GM19438 (cell line): ENCODE measurements around the gene LRIT2.

Experiments used
- ATAC-seq: cut with Tn5 transposase; IDR thresholded peaks from one replicate; pipeline ENCODE4 v1.9.1; 2021; ENCODE audit warnings: low read depth; ENCODE audit not compliant: unreplicated experiment

Gene LRIT2

DNA sequence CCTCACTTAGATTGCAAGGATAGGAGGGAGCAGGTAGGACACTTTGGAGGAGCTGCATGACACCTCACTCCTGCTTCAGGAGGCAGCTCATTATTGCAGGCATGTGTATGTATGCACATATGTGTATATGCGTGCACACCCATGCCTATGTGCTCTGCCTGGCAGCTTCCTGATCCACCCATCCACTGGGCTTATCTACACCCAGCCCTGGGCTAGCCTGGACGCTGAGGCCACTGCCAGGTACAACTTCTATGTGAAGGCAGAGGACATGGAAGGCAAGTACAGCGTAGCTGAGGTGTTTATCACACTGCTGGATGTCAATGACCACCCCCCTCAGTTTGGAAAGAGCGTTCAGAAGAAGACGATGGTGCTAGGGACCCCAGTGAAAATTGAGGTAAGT, 13.3 kb downstream of the LRIT2 start:
- no peak for ATAC-seq

DNA sequence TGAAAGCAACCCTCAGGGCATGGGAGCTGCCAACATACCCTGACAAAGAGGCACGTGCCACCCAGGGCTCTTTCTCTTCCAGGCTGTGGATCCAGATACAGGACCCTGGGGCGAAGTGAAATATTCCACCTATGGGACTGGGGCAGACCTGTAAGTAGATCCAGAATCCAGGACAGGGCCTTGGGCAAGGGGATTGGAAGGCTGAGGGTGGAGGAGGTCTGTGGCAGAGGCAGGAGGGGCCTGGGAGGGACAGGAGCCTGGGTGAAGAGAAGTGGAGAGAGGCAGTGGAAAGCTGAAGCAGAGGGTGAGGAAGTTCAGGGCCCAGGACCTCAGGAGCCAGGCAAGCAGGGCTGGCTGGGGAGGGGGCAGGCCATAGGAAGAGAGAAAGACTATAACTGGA, 13.8 kb downstream of the LRIT2 start:
- no peak for ATAC-seq

DNA sequence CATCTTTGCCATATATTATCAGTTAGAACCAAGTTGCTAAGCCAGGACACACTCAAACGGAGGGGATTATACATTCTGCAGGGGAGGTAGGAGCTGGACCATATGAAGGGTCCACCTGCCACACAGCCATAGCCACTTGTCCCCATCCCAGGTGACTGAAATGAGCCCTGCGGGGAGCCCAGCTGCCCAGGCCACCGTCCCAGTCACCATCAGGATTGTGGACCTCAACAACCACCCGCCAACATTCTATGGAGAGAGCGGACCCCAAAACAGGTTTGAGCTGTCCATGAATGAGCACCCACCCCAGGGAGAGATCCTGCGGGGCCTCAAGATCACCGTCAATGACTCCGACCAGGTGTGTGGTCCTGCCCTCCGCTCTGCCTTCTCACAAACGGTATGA, 17.3 kb downstream of the LRIT2 start:
- no peak for ATAC-seq

DNA sequence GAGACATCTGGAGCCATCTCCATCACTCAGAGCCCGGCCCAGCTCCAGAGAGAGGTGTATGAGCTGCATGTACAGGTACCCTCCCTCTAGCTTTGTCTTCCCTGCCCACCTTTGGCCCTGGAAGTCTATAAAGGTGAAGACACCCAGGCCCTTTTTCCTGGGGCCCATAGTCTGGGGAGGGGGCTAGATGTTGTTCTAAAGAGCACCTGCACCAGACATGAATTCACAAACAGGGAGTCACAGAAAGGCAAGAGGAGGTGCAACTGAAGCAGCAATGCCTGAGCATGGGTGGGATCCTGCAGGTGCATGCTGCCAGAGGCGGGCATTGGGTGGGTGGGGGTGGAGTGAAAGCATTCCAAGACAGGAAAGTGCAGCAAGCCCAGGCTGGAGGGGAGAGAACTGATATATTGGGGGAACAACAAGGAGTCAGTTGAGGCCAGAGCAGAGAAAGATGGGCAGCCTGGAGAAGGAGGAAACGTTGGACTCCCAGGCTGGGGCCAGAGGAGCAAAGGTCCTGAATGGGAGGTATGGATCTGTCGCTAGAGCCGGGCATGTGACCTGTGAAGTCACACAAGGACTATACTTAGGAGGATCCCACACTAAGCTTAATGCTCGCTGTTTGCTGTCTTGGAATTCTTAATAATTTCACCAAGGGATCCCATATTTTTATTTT, 19.4 kb downstream of the LRIT2 start:
- no peak for ATAC-seq

DNA sequence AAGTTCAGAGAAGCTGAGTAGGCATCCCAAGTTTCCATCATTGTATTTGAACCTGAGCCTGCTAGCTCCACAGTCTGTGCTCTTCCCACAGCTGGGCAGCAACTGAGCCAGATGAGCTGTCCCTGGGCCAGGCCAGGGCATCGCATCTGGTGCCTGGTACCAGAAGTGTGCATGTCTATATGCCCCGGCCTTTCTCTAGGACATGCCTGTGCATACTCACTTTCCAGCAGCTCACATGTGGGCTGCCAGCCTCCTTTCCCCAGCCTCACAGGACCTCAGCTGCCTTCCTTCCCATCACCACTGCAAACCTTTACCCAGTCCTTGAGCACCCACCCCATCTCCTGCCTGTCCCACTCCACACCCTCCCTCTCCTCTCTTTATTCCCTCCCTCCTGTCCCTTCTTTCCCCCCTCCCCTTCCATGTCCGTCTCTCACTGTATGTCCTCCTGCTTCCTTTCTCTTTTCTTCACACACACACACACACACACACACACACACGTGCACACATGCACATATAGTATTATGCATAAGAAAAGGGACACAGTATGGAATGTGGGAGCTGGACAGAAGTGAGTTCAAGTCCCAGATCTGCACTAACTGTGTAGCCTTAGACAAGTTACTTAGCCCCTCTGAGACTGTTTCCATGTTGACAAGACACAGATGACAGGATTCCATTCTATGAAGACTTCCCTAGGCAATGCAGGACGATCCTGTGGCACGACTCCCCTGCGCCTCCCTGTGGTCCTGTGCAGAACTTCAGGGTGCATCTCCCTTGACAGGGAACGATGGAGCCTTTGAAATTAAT, 20.1 kb downstream of the LRIT2 start:
- peak; percentile 62 for ATAC-seq

DNA sequence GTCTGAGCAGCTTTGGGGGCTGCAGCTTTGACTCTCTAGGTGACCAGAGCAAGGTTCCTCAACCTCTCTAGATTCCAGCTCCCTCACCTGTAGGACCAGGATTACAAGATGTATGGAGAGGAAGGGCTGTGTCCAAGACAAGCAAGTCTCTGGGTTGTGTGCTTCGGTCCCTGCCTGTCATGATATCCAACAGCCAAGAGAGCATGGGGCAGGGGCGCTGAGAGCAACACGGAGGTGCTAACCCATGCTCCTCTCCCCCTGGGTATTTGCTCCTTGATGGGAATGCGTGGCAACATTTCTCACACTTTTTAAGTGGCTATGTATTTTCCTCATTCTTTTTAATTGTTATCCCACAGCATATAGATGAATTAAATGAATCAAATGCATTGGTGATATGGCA, 20.7 kb downstream of the LRIT2 start:
- ATAC-seq, result no peak

DNA sequence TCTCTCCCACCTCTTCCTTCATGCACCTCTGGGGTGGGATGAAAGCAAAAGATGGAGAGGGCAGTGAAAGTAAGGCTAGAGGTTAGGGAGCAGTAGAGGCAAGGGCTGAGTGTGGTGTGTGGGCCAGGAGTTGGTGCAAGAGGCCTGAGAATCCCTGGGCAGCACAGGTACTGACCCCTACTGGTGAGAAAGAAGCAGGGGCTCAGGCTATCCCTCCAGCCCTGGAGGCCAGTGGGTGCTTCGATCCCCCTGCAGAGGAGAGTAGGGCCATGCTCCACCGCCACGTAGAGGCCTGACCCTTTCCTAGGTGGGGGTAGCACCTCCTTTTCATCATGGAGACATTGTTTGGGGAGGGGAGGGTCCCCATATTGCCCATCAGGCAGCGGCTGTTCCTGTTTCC, 21.2 kb downstream of the LRIT2 start:
- peak; percentile 81 for ATAC-seq

DNA sequence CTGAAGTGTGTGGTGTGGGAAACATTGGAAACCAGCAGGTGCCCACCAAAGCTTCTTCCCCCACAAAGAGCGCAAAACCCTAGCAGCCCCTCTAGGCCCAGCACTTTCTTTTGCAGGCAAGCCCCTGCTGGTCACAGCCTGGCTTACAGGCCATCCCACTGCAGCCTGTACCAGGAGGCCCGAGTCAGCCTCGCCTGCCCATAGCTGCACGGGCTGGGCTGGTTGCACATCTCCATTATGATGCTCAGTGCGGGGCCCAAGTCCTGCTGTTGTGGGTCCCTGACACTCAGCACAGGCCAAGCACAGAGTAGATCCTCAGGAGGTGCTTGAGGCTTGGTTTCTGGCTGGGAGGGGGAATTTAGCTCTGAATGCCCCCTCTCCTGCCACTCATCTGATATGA, 23.0 kb downstream of the LRIT2 start:
- no peak for ATAC-seq

DNA sequence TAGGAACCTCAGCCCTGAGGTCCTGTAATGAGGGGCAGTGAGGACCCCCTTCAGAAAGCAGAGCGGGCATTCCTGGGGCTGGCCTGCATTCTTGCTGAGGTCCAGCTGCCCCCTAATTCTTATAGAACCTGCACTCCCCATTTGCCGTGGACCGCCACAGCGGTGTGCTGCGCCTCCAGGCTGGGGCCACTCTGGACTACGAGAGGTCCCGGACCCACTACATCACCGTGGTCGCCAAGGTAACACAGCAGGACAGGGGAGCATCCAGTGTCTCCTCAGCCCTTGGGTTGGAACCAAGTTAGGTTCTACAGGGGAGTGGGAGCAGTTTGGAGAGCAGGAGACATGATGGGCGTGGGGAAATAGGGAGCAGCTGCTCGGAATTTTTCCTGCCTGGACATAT, 23.7 kb downstream of the LRIT2 start:
- ATAC-seq, result no peak

DNA sequence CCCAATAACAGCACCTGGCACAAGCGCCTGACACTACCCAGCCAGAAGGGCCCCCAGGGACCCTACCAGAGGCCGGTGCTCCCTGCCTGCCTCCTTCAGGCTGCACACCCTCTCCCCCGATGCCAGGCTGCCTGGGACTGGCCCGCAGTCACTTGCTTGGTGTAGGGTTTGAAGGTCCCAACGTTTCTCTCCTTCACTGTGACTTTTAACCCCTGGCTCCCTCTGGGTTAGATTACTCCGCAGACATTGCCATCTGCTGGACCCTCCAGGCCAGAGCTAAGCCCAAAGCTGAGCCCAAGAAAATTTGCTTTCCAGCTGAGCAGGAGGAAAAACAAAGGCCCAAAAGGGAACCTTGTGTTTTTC, 24.1 kb downstream of the LRIT2 start:
- ATAC-seq, result no peak

DNA sequence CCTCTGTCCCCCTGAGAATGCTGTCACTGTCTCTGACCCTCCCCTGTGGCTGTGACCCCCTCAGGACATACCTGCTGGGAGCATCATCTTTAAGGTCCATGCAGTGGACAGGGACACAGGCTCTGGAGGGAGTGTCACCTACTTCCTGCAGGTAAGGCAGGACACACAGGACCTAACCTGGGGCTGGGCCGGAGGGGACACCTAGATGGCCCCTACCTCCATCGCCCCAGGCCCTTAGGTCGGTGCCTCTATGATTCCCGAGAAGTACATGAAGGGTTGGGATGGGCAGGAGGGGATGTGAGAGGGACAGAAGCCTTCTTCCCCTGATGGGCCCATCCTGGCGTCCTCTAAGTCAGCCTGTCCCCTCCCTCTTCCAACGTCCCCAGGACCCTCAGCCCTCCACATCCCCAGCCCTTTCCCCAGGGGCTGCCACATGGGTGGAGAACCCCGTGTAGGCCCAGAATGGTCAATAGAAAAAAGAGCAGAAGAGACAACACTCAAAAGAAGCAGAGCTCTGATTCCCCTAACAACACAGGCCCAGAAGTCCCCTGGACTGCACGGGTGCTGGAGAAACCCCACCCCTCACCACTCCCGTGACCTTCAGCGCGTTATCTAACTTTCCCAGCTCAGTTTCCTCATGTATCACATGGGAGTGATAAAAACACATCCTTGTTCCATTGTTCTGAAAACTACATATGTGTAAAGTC, 24.7 kb downstream of the LRIT2 start:
- ATAC-seq, result no peak

DNA sequence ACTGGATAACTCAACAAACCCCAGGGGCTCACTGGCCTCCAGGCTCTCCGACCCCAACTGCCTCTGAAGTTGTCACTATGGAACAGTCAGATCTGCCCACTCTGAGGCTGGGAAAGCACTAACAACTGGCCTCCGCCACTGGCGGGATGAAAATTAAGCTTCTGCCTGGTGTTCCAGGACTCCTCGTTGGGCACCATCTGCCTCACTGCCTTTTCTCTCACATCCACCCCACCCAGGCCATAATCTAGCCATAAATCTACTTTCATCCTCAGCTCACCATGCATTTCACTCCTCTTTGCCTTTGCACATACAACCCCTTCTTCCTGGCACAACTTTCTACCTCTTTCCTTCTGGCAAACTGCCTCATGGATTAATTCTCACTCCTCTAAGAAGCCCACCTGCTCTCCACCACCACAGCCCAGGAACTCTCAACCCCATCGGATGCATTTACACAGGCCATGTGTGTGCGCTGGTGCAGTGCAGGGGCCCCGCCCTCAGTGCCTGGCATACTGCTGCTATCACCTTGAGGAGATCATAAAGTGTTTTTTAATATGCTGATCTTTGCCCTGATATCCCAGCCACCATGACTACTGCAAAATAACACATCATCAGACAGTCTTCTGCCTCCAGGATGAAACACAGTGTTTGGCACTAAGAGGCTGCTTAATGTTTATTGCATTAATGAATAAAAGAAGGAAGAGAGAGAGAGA, 27.0 kb downstream of the LRIT2 start:
- ATAC-seq, result no peak

DNA sequence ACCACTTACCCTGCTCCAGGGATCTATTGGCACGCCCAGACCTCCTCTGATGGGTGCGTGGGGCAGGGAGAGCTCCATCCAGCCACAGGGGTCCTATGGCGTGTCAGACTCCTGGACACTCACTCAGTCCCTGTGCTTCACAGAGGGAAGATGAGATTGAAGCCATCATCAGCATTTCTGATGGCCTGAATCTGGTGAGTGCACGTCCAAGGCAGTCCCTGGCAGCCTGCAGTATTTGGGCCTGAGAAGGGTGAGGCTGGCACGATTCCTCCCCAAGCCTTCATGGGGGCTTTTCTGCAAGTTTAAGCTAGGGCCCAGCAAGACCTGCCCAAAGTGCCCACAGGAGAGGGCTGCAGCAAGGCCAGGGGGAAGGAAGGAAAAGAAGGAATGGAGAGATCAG, 27.7 kb downstream of the LRIT2 start:
- no peak for ATAC-seq

DNA sequence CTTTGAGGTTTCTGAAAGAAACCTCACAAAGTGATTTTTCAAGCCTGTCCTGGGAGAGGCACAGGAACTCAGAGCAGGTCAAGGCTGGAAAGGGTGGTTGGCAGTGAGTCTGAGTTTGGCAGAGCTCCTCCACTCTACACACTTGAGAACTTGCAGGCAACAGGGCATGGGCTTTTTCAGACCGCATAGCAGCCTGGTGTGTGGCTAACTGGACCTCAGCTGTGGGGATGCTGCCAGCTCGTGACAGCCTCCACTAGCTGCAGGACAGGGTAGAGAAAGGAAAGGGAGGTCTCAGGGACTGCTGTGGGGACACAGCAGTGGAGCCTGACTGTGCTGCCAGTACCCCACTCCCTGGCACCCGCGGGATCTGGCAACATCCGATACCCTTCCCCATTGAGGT, 28.4 kb downstream of the LRIT2 start:
- no peak for ATAC-seq

DNA sequence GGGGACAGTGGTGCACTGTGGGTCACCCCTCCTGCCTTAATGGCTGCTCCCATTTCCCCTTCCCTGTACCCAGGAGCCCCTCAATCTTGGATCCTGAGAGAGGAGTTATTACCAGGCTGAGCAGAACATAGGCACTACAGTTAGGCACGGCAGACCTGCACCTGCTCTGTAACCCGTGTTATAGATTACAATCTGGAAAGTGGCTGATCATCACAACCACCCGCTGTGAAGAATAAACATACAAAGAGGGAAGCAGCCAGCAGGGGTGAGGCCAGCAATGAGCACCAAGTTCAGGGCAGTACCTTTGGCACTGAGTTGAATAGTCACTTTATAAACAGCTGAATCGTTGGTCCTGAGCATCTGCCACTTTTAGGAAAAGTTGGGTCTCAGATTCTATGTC, 29.3 kb downstream of the LRIT2 start:
- ATAC-seq, result no peak

DNA sequence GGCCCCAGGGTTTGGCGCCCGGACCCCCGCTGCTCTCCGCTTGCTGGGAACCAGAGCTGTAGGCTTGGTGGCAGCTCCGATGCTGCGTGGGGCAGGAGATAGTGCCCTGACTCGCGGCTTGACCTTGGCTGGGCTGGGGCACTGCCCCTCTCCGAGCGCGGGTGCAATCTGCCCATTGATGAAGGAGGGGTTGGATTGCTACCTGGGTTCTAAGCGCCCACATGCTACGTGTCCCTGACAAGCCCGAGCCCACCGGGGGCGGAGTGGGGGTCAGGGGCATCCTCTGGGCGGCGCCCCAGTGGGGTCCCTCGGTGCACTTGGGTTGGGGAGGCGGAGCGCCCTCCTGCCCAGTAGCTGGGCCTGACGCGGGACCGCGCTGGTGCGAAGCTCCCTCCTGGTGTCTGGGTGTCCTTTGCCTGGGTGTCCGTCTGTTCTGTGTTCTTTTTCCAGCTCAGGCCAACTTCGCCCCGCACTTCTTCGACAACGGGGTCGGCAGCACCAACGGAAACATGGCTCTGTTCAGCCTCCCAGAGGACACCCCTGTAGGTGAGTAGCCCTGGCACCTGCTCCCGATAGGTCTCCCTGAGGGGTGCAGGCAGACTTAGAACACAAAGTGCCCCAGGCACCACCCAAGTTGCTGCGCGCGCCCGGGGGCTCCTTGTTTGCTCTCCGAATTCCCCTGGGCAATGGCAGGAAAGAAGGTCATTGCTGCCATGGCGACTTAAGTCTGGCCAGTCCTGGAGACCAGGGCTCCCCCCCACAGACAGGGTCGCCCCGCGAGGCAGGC, 30.1 kb downstream of the LRIT2 start:
- ATAC-seq, result no peak

DNA sequence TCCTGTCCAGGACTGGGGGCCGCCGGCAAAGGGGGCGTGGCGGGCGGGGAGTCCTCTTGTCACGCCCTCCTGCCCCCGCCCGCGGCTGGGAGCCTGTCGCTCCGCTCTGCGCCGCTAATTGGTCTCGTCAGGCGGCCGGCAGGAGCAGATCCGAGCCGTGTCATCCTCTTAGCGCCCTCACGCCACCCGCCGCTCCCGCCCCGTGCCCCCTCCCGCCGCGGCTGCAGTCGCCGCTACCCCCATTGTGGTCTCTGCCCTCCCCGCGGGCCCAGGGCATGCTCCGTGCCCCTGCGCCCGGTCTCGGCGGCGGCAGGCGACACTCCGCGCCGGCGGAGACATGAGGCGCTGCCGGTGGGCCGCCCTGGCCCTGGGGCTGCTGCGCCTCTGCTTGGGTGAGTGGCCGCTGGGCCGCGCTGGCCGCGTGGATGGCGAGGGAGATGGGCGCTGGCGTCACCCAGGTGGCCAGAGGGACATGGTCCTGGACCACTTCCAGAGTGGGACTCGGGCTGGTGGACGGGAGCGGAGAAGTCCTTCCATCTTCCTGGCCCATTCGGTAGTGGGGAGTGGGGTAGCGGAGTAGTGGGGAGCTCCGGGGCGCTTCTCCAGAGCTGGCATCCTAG, 30.8 kb downstream of the LRIT2 start, which contains the start of gene CDHR1:
Gene CDHR1 (plus strand): TSS at position 114 of the 620 bp plus-strand sequence. CDS start 224 bp downstream, at position 338.
- peak; percentile 67 for ATAC-seq

DNA sequence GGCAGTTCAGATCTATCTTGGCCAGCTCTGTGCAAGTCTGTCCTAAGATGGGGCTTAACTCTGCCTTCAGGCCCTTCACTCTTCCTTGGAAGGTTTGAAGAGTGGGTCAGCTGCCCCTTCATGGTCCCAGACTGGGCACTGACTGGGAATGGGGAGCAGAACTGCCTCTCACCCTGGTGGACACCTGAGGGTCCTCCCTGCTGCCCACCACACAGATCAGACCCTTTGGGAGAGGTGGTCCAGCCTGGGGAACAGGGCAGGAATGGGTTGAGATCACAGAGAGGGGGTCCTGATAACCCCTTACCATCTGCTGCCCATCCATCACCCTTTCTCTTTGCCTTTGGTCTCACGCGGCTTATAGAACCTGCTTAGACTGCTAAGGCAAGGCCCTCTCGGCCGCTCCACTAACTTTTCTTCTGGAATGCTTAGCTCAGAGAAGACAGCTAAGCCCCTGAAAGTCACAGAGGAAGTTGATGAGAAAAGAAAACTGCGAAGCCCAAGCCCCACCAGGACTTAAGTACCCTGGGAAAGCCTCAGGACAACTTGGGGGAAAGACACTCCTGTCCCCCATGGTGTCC, 31.4 kb downstream of the LRIT2 start:
- no peak for ATAC-seq

DNA sequence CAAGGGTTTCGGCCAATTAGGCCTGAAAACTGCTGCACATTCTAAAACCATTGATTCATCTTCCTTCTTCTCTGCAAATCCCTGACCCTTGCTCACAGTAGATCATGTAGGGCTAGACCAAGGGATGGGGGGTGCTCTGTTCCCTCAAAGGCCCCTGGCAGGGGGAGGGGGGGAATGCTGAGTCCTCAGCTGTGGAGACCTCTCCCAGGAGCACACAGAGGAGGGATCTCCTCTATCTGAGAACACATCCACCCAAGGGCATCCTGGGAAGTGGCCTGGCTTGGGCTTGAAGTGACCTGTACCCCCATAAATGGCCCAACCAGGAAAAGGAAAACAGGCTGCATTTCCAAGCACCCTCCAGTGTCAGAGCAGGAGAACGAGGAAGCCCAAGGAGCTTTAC, 32.0 kb downstream of the LRIT2 start:
- no peak for ATAC-seq
